Body of pancreas (tissue), 4 donors: ENCODE results near the gene KRTAP10-4. TPM values are rescaled to one million over a fixed set of nuclear protein-coding genes. Genes with fewer than 3 reads are reported as not detected.

ENCODE experiments used
- ATAC-seq: fragments of 150-250 bp; one replicate; pipeline ENCODE4 v1.9.1; 2016
- DNase-seq, 4 donors: peaks; one replicate each; pipeline ENCODE4 v3.0.0-alpha.2; 2019
- H3K27ac ChIP-seq, 4 donors: fragments of 200-600 bp; sonication (generic); 1 replicate in 3 of 4; 2 replicates in 1 of 4; pipeline versions ENCODE4 v1.5.1 to v1.6.1; 2016 to 2019; ENCODE audit warnings: mild to moderate bottlenecking in 1 of 4, mixed read lengths in 1 of 4, moderate library complexity in 1 of 4
- H3K27me3 ChIP-seq, 2 donors: fragments of 200-600 bp; sonication (generic); one replicate each; pipeline ENCODE4 v1.6.0; 2016; ENCODE audit warnings: mild to moderate bottlenecking in 1 of 2
- H3K36me3 ChIP-seq, 2 donors: fragments of 200-600 bp; sonication (generic); replicated peaks in 1 of 2; 2 replicates each; pipeline ENCODE4 v1.5.1; 2016; ENCODE audit warnings: low read depth in 2 of 2; ENCODE audit not compliant: insufficient read depth in 1 of 2
- H3K4me1 ChIP-seq: fragments of 200-600 bp; sonication (generic); one replicate; pipeline ENCODE4 v1.6.0; 2016
- H3K4me3 ChIP-seq, 2 donors: fragments of 200-600 bp; sonication (generic); 1 replicate in 1 of 2; 2 replicates in 1 of 2; pipeline ENCODE4 v1.5.1; 2016 to 2019
- H3K9me3 ChIP-seq, 3 donors: fragments of 200-600 bp; sonication (generic); 1 replicate in 2 of 3; 2 replicates in 1 of 3; pipeline ENCODE4 v1.5.1; 2016
- POLR2A ChIP-seq, 3 donors: fragments of 450-650 bp; IDR thresholded peaks; one replicate each; pipeline ENCODE4 v1.6.1; 2016; ENCODE audit warnings: antibody characterized with exemption in 3 of 3, mild to moderate bottlenecking in 2 of 3
- WGBS, 2 donors: methylation state at CpG; one replicate each; pipeline ENCODE4 v1.1.5; 2017; 5-methylcytosine and 5-hydroxymethylcytosine counted together
- intact Hi-C: fragments of 100-400 bp; cut with DNase I; formaldehyde crosslinking; loops from one replicate; pipeline ENCODE4 v1.15.1; 2023
- total RNA-seq, 2 donors: library from RNA; depleted of rRNA; stranded (reverse); fragments of >200 nt; gene quantifications; one replicate each; pipeline ENCODE4 v1.1.0, GENCODE V29; 2016
- TF ChIP-seq, protein P1 (sequence below), 7 experiments: fragments of 450-650 bp in 4 of 7; fragments of 200-600 bp in 3 of 7; sonication (generic) in 3 of 7; IDR thresholded peaks; one replicate each; pipeline ENCODE4 v1.5.1; 2016 to 2019; ENCODE audit warnings: antibody characterized with exemption in 7 of 7

KRTAP10-4 gene
- total RNA-seq, 2 donors from 2014 or later = not detected

DNA sequence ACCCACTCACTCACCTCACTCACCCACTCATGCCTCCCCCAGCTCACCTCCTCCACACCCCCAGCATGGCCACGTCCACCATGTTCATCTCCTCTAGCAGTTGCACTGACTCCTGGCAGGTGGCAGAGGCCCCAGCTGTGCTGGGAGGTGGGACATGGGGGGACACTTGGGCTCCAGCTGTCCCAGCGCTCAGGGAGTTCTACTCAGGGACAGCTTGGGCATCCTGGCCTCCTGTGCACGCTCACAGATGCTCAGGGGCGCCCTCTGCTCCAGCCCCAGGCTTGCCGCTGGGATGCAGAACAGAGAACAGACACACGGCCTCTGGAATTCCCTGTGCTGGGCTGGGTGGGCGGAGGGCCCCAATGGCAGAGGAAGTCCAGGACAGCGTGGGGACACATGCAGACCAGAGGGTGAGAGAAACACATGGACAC, 43.6 kb downstream of the KRTAP10-4 start:
- H3K36me3 ChIP-seq = no peaks in the 10 kb centered on the region
- no peak overlapping the region for H3K4me3 ChIP-seq
- intact Hi-C loops = no loop called here
- no peak overlapping the region for H3K27ac ChIP-seq
- H3K4me1 ChIP-seq = no peaks in the 10 kb centered on the region
- 34 to 53% methylated on average over 4 to 8 of the region's 8 CpGs for WGBS, 2 donors
- TF ChIP-seq, protein P1, sequence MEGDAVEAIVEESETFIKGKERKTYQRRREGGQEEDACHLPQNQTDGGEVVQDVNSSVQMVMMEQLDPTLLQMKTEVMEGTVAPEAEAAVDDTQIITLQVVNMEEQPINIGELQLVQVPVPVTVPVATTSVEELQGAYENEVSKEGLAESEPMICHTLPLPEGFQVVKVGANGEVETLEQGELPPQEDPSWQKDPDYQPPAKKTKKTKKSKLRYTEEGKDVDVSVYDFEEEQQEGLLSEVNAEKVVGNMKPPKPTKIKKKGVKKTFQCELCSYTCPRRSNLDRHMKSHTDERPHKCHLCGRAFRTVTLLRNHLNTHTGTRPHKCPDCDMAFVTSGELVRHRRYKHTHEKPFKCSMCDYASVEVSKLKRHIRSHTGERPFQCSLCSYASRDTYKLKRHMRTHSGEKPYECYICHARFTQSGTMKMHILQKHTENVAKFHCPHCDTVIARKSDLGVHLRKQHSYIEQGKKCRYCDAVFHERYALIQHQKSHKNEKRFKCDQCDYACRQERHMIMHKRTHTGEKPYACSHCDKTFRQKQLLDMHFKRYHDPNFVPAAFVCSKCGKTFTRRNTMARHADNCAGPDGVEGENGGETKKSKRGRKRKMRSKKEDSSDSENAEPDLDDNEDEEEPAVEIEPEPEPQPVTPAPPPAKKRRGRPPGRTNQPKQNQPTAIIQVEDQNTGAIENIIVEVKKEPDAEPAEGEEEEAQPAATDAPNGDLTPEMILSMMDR (IDR thresholded peaks at IDR 0.05) = no peak
- TF ChIP-seq POLR2A (IDR thresholded peaks at IDR 0.05) = no peak
- DNase-seq = no peak
- H3K9me3 ChIP-seq = no peaks in the 10 kb centered on the region
- no peak for ATAC-seq
- H3K27me3 ChIP-seq = no peaks in the 10 kb centered on the region

DNA sequence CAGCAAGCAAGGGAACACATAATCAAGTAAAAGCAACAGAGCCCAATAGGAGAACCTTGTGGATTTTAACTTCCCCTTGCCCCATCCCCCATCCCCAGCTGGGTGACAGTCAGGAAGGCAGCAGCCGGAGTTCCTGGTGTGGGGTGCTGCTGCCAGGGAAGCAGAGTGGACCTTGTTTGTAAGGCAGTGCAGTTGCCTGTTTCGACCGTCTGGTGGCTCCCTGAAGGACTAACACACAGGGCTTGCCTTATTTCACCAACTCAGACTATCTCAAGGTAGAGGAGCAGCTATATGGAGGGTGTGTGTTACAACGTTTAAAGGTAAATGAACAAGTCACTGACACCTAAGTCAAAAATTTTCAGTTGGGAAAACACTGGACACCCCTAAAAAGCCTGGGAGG, 45.0 kb downstream of the KRTAP10-4 start:
- 7 to 13% methylated on average over 4 of the region's 4 CpGs for WGBS, 2 donors
- intact Hi-C loops = no loop called here
- H3K4me1 ChIP-seq = no peaks in the 10 kb centered on the region

DNA sequence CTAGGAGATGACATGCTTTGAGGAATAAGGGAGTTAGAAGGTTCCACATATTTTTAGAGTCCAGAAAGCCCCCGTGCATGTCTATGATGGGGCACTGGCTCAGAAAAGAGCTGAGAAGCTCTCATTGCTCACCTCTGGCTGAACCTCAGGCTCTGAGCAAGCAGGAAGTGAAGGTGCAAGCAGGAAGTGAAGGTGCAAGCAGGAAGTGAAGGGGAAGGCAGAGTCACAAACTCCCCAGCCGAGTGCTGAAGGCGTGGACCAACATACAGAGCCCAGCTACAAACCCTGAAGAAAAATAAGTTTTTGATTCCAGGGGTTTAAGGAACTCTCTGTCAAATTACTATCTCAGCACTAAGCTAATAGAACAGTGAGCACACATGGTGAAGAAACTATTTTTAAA, 45.4 kb downstream of the KRTAP10-4 start:
- no peaks in the 10 kb centered on the region for H3K36me3 ChIP-seq
- DNase-seq (no peak), ATAC-seq (no peak)
- H3K4me3 ChIP-seq = no peak overlapping the region
- intact Hi-C loops = no loop called here
- WGBS, 2 donors = 60 to 64% methylated on average over 3 of the region's 3 CpGs
- H3K27ac ChIP-seq = no peak overlapping the region
- H3K27me3 ChIP-seq = no peaks in the 10 kb centered on the region
- TF ChIP-seq POLR2A (IDR thresholded peaks at IDR 0.05) = no peak
- TF ChIP-seq, protein P1 (IDR thresholded peaks at IDR 0.05) = no peak
- H3K9me3 ChIP-seq = peaks cover 0 to 14% (median 0%) of the 10 kb centered on the region in 3 donors
- no peaks in the 10 kb centered on the region for H3K4me1 ChIP-seq

More for the DNA sequence above, 45.0 kb downstream of the KRTAP10-4 start:
- no peak overlapping the region for H3K27ac ChIP-seq
- H3K27me3 ChIP-seq = no peaks in the 10 kb centered on the region
- TF ChIP-seq, protein P1 (IDR thresholded peaks at IDR 0.05) = peak in 1 of 7 experiments; percentile 12
- no peak for TF ChIP-seq POLR2A (IDR thresholded peaks at IDR 0.05)
- peaks cover 0 to 12% (median 0%) of the 10 kb centered on the region in 3 donors for H3K9me3 ChIP-seq
- no peak overlapping the region for H3K4me3 ChIP-seq
- ATAC-seq (no peak), DNase-seq (peak in 2 of 4 donors; percentile 13 to 30)
- H3K36me3 ChIP-seq = no peaks in the 10 kb centered on the region

DNA sequence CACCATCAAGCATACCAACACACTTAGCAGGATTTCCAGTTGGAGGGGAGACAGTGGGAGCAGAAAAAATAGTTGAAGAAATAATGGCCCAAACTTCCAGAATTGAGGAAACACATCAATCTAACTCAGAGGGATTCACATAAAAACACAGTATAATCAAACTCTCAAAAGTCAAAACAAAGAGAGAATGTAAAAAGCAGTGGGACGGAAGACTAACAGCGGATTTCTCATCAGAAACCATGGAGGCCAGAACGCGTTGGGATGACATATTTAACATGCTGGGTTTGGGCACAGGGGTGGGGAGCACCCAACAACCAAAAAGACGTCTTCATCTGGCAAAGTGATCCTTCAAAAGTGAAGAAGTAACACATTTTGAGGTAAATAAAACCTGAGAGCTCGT, 46.4 kb downstream of the KRTAP10-4 start:
- WGBS, 2 donors = 79 to 80% methylated on average over 6 of the region's 6 CpGs
- TF ChIP-seq, protein P1 (IDR thresholded peaks at IDR 0.05) = no peak
- no peak for TF ChIP-seq POLR2A (IDR thresholded peaks at IDR 0.05)

DNA sequence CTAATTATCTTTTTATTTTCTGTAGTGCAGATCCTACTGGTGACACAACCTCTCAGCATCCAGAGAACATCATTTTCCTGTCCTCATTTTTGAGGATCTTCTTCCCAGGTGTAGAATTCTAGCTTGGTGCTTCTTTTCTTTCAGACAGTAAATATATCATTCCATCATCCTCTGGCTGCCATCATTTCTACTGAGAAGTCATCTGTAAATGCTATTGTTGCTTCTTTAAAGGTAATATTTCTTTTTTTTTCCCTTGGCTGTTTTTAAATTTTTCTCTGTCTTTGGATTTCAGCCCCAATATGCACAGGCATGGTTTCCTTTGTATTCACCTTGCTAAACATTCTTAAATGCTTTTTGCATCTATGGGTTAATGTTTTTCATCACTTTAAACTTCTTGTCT, 50.0 kb downstream of the KRTAP10-4 start:
- Histone ChIP-seq H3K27me3 (no peaks in the 10 kb centered on the region), H3K4me1 (no peaks in the 10 kb centered on the region), H3K9me3 (peaks cover 0 to 14% (median 0%) of the 10 kb centered on the region in 3 donors), H3K4me3 (no peak overlapping the region), H3K36me3 (no peaks in the 10 kb centered on the region), H3K27ac (no peak overlapping the region)
- ATAC-seq (no peak), DNase-seq (no peak)
- TF ChIP-seq, protein P1 (IDR thresholded peaks at IDR 0.05) = no peak
- no peak for TF ChIP-seq POLR2A (IDR thresholded peaks at IDR 0.05)
- intact Hi-C loops = no loop called here

More for the DNA sequence above, 46.4 kb downstream of the KRTAP10-4 start:
- intact Hi-C loops = no loop called here
- H3K4me3 ChIP-seq = no peak overlapping the region
- H3K27ac ChIP-seq = no peak overlapping the region
- DNase-seq = no peak
- no peaks in the 10 kb centered on the region for H3K36me3 ChIP-seq
- no peaks in the 10 kb centered on the region for H3K4me1 ChIP-seq
- H3K9me3 ChIP-seq = peaks cover 0 to 14% (median 0%) of the 10 kb centered on the region in 3 donors
- ATAC-seq = no peak
- H3K27me3 ChIP-seq = no peaks in the 10 kb centered on the region
